HPDE6-E6E7 (cell line): ENCODE results near the gene IL16.

Experiments used
- DNase-seq: peaks from one replicate; pipeline ENCODE4 v3.0.0; 2011; ENCODE audit warnings: missing footprints; ENCODE audit errors: extremely low spot score

Gene IL16

DNA sequence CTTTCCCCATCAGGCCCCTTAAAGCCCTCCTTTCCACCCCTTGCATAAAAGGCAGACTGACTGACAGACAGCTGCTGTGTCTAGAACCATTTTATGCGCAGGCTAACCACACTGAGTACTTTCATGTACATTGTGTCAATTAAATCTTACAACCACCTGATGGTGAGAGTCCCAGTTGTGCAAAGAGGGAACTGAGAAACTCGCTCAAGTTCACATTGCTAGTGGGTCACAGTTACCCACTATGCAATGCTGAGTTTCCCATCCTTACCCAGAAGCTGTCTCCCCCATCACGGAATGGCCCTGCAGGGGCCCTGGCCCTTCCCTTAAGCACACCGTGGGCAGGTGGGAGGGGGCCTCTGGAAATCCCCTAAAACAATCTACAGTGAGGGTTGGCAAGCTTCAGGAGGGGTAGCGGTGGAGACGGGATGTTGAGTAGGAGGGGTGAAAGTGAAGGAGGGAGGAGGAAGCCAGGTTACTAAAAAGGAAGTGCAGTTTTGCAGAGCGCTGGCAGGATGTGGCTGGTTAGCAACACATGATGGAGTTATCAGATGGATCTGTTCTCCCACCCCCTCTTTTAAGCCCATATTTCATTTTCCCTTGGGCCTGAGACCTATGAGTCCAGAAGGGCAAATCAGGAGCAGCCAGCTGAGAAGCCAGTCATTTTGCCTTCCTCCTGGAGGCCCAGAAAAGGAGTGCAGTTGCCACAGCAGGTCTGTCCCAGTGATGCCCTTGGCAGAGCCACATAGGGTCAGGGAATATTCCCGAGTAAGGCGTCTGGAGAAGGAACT lies 97.2 kb downstream of the IL16 start:
- no peak for DNase-seq

DNA sequence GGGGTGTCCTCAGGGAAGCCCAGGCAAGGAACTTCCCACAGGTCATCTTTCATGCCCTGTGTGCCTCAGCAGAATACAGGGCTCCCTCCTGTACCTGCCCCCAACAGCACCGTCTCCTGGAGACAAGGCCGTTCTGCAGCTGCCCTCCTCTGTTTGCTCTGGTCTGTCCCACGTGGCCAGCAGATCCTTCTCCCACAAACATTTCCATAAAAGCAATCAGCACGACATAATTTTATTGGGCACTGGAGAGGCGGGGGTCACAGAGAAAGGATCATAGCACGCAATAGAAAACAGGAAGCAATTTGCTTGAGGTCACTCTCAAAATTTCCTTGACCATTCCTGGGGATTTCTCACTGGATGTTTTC lies 97.8 kb downstream of the IL16 start:
- no peak for DNase-seq

- no peak for DNase-seq
Measured at GRCh38 chr15:81295486-81296121, 98.9 kb downstream of the IL16 start.

DNA sequence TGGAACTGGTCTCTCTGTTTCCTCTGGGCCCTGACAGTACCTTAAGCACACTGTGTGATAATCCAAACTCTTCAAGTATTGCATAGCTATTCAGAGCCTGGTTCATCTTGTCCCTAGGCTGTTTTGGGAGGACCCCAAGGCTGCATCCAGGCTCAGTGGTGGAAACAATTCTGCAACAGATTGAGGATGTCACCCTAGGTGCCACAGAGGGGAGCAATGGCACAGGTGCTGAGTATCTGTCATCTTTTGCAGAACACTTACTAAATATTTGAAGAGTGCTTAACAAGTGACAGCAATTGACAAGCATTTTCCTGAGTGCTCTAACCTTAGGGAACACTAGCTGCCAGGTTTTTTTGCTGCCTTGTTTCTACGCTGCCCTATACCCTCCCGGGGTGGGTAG lies 99.5 kb downstream of the IL16 start:
- no peak for DNase-seq

DNA sequence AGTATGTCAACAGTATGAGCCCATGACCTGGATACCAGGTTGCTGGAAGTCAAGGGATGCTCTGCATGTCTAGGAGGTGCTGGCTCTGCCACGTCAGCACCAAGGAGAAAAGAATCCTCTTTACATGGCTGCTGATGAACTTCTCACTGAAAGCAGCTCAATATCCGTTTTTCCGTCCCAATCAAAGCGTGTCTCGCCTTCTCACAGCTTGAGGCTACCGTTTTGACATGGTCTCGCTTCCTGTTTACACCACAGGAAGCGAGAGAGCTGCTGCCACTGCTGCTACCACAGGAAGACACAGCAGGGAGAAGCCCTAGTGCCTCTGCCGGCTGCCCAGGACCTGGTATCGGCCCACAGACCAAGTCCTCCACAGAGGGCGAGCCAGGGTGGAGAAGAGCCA lies 100.0 kb downstream of the IL16 start:
- no peak for DNase-seq

- peak; percentile 82 for DNase-seq
Measured at GRCh38 chr15:81297147-81297572, 100.5 kb downstream of the IL16 start.

GRCh38 chr15:81297603-81298575 lies 101.2 kb downstream of the IL16 start:
- no peak for DNase-seq

DNA sequence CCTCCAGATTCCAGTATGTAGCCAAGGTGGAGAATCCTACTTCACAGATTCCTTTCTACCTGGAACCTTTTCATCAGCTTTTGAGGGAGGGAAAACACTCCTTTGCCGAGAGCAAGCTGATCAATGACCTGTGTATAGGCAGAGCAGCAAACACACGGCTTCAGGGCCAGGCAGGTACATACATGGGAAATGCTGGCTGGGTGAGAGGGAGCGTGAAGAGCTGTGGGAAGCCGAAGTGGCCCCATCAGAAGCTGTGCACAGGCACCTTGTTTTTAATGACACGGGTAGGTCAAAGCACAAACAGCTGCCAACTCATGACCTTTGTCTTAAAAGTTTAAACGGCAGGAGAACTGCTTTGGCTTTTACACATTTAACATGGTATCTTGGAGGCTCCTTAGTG lies 101.9 kb downstream of the IL16 start:
- DNase-seq: no peak

DNA sequence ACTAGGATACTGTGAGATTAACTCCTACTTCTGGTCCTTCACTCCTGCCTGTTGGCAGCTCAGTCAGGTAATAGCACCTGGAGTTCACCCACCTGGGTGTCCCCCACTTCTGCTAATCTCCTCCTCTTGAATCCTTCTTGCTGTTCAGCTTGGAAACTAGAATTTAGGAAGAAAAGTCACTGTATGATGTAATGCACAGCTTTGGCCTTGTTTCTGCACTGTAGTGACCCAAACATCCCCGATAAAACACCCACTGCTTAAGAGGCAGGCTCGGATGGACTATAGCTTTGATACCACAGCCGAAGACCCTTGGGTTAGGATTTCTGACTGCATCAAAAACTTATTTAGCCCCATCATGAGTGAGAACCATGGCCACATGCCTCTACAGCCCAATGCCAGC lies 102.5 kb downstream of the IL16 start:
- DNase-seq: no peak

DNA sequence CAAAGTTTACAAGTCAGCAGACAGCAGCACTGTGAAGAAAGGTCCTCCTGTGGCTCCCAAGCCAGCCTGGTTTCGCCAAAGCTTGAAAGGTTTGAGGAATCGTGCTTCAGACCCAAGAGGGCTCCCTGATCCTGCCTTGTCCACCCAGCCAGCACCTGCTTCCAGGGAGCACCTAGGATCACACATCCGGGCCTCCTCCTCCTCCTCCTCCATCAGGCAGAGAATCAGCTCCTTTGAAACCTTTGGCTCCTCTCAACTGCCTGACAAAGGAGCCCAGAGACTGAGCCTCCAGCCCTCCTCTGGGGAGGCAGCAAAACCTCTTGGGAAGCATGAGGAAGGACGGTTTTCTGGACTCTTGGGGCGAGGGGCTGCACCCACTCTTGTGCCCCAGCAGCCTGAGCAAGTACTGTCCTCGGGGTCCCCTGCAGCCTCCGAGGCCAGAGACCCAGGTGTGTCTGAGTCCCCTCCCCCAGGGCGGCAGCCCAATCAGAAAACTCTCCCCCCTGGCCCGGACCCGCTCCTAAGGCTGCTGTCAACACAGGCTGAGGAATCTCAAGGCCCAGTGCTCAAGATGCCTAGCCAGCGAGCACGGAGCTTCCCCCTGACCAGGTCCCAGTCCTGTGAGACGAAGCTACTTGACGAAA lies 103.1 kb downstream of the IL16 start:
- no peak for DNase-seq

DNA sequence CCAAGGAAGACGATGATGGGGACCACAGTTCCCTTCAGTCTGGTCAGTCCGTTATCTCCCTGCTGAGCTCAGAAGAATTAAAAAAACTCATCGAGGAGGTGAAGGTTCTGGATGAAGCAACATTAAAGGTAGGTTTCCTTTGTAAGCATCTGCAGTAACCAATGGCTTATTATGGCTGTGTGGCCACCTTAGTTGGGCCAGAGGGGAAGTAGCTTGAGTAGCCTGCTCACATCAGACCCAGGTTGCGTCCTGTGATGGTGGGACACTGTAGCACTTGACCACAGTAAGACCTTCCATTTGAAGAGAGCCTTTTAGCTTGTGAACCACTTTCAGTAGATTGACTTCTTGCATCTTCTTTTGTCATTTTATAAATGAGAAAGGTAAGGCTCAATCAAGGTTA lies 104.7 kb downstream of the IL16 start:
- no peak for DNase-seq

- no peak for DNase-seq
Measured at GRCh38 chr15:81301815-81302399, 105.2 kb downstream of the IL16 start.

GRCh38 chr15:81302701-81303109 lies 106.0 kb downstream of the IL16 start:
- no peak for DNase-seq

DNA sequence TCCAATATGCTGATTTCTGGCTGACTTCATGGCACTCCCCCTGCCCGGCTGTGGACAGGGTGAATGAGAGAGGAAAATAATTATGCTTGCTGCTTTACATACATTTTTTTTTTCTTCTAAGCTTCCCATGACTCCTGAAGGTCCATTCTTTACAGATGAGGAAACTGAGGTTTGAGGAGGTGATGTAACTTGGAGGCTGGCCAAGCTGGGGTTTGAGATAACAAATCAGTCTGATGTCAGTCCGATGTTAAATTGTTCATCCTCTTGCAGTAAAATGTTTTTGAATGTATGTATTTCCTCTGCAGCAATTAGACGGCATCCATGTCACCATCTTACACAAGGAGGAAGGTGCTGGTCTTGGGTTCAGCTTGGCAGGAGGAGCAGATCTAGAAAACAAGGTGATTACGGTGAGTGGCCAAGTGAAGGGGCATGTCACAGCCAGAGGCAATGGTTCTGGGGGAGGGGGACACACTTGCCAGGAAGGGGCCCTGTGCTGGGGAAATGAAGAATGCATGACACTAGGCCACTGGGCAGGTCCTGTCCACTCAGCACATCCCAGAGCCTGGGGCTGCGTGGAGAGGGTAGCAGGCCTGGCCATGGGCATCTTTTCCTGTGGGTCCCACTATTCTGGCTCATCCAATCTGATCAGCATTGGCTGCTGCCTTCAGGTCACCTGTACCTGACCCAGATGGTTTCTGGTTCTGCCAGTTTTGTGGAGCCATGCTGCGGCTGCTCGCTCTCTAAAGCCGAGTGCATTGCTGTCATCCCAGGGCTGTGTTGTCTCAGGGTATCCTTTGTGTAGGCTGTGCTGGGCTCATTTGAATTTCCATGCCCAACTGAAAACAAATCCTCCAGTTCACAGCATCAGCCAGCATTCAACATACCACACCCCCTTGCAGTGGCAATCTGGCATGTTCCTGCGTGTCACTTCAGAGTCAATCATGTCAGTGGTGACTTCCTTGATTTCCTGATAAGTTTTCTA lies 106.9 kb downstream of the IL16 start:
- DNase-seq: no peak

DNA sequence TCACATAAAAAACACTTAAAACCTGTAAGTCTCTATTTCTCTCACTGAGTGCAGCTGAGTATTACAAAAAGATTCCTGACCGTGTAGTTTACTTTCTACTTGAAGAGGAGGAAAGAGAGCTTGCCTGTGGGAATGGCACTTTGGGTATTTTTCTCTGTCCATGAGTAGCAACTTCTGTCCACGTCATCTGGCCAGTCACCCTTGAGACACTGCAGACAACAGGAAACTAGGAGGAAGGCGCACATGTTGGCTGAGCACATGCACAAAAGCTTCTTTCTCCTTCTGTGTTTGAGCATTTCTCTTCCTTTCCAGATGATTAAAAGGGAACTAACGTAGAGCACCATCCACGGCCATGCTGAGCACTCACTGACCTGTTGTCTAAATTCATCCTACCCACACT lies 107.5 kb downstream of the IL16 start:
- peak; percentile 44 for DNase-seq

DNA sequence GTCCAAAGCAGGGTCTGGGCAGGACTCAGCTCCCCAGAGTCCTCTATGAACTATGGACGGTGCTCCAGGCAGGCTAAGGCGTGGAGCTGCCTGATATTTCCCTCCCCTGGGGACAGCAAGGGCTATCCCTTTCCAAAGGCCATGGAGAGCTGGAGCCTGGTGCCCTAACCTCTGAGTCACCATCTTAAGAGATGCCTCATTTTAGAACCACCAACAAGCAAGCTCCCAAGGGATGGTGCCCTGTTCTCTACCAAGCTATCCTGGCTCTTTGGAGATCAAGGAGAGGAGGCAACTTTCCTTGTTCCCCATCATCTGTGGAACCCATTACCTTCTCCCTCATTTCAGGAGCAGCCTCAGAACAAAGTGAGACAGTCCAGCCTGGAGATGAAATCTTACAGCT lies 111.6 kb downstream of the IL16 start:
- no peak for DNase-seq

DNA sequence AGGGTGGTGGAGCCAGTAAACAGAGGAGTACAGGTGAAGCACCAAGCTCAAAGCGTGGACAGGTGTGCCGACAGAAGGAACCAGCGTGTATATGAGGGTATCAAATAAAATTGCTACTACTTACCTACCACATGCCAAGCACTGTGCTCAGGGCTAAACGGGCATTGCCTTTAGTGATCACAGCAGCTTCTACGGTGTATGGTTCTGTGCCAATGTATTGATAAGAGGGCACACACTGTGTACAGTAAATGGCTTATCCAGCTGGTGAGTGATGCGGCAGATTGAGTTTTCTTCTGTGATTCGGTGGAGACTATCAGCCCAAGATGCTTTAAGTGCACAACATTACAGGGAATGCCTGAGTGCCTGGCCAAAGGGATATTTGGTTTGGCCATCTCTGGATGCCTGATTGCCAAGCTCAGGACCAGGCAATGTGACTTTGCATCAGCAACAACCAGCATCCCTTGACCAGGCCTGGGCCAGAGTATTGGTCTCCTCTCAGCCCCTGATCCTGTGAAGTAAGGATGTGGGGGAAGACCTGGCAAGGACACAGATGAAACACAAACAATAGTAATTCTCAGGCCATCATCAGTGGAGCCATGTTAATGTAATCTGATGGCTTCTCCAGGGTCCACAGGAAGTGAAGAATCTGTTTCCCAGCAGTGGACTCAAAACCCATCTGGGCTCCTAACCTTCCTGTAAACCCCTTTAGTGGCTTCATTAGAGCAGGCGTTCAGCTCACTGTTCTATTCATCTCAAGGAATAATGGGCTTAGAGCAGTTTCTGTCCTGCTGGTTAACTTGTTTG lies 113.2 kb downstream of the IL16 start:
- no peak for DNase-seq

DNA sequence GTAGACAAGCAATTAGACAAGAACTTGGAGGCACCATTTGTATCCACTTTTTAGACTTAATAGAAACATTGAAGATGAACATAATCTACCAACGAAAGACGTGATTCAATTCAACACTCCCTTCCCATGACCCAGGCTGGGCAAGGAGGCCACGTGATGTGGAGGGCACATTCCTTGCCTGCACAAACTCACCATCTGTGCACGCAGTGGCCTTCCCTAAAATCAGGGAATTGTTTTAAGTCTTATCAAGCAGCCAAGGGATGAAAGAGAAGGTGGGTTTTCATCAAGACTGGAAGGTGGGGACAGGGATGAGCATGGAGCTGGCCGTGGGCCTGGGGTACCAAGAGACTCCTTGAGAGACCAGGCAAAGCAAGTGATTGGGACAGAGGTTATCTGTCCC lies 113.8 kb downstream of the IL16 start:
- no peak for DNase-seq

DNA sequence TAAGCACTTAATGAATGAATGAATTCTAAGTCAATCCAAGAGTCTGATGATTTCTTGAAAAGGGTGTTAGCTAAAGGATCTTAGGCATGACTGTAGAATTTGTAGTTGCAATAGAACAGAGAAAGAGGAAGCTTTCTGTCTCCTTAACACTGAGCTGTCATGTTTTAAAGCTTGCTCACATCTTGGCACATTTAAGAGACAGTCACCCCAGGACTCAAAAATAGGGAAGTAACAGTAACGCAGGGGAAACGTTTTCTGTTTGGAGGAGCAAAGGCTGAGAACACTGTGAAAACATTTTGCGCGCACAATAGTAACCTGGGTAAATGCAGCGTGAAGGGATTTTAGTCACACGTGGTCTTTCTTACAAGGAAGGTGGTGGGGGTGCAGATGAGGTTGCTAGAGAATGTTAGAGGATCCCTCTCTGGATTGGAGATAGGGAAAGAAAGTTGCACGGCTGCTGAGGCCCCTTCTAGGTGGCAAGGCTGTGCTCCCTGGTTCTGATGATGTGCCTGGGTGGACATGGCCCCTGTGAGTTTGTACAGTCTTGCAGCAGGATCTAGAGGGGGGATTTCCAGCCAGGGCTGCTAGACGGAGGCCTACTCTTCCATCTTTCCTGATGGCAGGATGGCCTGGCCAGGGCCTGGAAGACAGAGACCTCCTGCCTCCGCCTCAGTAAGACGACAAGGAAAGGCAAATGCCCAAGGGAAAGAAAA lies 115.2 kb downstream of the IL16 start:
- DNase-seq: no peak
